Tibial nerve (tissue), 3 donors: ENCODE measurements around the gene RAD54L2.

ENCODE experiments used
- EP300 ChIP-seq, 2 donors: sonication (generic); formaldehyde crosslinking; IDR thresholded peaks; one replicate each; pipeline ENCODE4 v1.6.1; 2017; ENCODE audit warnings: antibody characterized with exemption in 2 of 2, mild to moderate bottlenecking in 1 of 2
- POLR2A ChIP-seq, 2 donors: fragments of 450-650 bp; IDR thresholded peaks; one replicate each; pipeline ENCODE4 v1.6.1; 2017; ENCODE audit warnings: antibody characterized with exemption in 2 of 2, mild to moderate bottlenecking in 2 of 2, moderate library complexity in 2 of 2

GRCh38 chr3:51557993-51558392 is 19.5 kb downstream of the RAD54L2 start:
- TF ChIP-seq EP300 (IDR thresholded peaks at IDR 0.05), result no peak
- no peak for TF ChIP-seq POLR2A (IDR thresholded peaks at IDR 0.05)
